ENCODE data around the gene WNK2.

Gene WNK2

GRCh38 chr9:93264338-93265125, 80.6 kb downstream of the WNK2 start:
- DNase-seq (ENCODE audit: low read depth in 1 of 2, low spot score in 1 of 2), result no peak

- DNase-seq (ENCODE audit: low read depth in 1 of 2, low spot score in 1 of 2), result no peak
Measured at GRCh38 chr9:93265301-93265971, 81.5 kb downstream of the WNK2 start.

DNA sequence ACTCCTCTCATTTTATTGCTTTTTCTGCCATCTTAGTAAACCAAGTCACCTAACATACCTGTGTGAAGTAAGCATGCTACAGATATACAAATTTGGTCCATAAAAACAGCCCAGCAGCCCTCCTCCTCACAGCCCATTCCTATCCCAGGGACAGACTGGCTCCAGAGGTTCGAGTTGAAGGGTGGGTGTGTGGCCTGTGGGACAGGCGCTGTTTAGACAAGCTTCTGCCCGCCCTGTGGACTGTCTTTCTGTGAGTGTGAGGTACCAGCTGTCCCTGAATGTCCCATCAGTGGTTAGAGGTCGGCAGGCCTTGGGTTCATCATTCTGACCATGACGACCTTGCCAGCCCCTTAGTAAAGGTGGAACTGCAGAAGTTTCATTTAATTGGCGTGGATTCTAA, 82.0 kb downstream of the WNK2 start:
- DNase-seq (ENCODE audit: low read depth in 1 of 2, low spot score in 1 of 2), result no peak

DNA sequence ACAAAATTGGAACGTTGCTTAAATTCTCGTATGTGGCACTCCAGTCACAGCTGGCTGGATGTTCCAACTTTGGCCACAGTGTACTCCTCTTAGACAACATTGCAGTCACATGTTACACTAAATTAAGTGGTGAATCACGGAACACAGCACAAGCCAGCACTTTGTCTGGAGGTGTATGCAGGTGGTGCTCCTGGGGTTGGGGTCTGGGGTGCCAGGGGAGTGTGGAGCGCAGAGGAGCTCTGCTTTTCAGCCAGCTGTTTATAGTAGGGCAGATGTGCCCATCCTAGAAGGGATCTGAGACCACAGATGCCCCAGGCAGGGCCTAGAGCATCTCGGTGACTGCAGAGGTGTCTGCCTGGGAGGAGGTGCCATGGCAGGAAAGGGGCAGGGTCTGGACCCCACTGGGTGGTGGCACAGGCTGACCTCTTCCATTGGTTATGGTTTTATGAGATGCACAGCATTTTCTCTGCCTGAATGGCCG, 82.6 kb downstream of the WNK2 start:
- DNase-seq (ENCODE audit: low read depth in 1 of 2, low spot score in 1 of 2), result no peak

DNA sequence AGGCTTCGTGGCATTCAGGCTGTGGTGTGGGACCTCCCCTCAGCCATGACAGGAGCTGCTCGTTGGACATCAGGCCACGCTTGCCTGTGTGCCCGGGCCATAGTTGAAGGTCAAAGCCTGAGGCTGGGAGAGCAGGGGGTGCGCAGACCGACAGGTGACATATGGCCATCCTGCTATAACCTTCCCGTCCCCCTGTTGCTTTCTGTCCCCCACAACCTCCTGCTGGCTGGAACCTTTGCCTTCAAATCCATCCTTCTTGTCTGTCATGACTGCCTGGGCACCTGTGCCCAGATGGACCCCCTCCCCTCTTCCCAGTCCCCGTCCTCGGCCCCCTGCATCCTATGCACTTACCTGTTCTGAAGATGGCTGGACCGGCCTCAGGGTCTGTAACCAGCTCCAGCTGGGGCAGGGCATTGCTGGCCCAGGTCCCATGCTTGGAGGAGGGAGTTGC, 83.2 kb downstream of the WNK2 start:
- DNase-seq (ENCODE audit: low read depth in 1 of 2, low spot score in 1 of 2), result no peak

DNA sequence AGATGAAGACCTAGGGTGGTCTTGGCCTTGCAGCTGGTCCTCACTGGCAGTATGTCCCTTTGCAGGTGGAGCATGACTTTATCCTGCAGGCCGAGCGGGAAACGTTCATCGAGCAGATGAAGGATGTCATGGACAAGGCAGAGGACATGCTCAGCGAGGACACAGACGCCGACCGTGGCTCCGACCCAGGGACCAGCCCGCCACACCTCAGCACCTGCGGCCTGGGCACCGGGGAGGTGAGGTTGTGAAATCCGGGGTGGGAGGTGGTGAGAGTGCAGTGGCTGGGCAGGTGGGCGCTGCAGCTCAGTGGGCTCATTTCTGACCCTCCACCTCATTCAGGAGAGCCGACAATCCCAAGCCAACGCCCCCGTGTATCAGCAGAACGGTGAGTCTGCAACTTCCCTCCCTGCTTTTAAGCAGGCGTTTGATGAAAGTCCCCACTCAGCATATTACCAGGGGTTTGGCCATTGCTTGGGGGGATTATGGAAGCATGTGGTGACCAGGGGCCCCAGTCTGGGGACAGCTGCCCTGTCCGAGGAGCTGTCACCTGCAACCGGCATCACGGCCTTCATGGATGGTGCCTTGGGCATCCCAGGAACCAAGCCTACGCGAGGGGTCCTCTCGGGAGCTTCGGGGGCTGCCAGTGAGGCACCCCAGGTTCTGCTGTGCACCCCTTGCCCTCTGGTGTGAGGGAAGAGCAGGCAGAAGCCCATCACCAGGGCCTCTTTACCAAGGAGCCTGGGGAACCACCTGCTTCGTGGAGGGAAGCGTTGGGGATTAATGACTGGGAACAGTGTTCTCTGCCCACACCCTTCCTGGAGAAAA, 84.0 kb downstream of the WNK2 start:
- no peak for DNase-seq (ENCODE audit: low read depth in 1 of 2, low spot score in 1 of 2)

DNA sequence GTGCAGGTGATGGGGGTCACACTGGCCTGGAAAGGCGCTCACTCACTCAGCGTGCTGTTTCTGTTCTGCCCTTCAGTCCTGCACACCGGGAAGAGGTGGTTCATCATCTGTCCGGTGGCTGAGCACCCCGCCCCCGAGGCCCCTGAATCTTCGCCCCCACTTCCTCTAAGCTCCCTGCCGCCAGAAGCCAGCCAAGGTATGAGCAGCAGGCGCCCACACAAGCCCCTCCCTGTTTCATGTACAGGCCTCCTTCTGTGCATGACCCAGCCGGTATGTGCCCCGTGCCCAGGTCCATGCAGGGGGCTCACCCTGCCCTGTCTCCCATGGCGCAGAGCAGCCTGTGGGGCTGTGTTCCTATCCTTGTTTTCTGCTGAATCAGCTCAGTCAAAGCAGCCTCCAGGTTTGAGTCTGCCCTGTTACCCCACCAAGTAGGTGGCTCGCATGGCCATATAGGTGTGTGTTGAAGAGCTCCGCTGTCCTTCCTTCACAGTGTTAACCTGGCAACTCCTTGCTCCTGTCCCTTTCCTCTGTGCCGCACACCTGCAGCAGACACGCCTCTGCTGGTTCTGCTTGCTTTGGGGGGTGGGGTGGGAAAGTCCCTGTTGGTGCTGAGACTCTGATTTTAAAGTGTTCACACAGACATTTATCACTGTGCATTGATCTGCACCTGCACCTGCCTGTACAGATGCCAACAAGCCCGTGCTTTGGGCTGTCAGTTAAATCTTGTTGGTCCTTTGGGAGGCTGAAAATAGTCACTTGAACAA, 84.8 kb downstream of the WNK2 start:
- DNase-seq (ENCODE audit: low read depth in 1 of 2, low spot score in 1 of 2), result no peak

DNA sequence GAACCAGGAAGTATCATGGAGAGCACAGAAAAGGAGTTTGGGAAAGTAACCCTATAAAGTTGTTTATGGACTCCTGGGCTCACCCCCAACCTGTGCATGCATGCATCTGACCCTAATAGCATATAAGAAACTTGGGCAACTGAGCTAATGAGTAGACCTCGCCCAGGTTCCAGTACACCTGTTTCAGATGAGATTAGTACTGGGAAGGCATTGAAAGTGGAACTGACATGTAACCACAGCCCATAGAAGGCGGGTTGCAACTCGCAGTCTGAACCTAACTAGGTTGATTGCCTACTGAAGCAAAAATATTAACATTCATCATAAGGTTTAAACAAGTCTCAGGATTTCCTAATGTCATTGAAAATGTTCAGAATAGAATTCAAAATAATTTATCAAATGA, 87.0 kb downstream of the WNK2 start:
- DNase-seq (ENCODE audit: low read depth in 1 of 2, low spot score in 1 of 2), result no peak

- DNase-seq (ENCODE audit: low read depth in 1 of 2, low spot score in 1 of 2), result no peak
Measured at GRCh38 chr9:93276973-93277372, 93.0 kb downstream of the WNK2 start.

DNA sequence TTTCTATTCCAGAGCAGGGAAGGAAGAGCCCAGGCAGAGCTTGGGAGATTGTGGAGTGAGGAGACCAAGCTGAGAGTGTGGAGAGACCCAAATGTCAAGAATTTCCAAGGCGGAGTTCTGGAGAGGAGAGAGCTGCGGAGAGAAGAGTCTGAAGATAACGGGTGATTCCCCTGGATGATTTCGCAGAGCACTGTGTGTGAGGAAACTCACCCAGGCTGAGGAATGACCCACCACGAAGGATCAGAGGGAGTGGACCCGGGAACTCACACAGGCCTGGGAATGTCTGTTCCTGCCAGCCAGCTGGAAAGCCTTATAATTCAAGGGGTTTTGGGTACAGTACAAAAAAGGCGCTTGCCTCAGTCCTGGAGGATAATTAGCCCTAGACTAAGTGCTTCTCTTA, 94.2 kb downstream of the WNK2 start:
- no peak for DNase-seq (ENCODE audit: low read depth in 1 of 2, low spot score in 1 of 2)

DNA sequence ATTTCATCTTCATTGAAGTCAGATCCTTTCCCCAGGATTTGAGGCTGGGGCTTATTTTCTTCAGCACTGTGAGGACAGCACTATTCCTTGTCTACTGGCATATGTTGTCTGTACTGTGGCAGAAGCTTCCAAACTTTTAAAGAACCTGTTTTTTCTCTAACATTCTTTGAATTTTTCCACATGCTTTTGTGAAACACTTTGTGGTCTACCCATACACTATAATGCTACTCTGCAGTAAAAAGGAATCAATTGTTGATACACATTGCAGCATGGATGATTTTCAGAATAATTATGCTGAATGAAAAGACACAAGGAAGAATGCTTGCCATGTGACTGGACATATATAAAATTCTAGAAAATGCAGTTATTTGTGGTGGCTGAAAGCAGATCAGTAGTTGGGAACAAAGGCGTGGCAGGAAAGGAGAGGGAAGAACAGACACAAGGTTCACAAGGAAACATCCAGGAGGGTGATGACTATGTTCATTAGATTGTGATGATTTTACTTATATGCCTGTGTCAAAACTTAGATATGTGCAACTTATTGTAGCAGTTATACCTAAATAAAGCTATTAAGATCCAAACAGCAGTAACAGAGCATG, 96.8 kb downstream of the WNK2 start:
- no peak for DNase-seq (ENCODE audit: low read depth in 1 of 2, low spot score in 1 of 2)

- DNase-seq (ENCODE audit: low read depth in 1 of 2, low spot score in 1 of 2), result no peak
Measured at GRCh38 chr9:93286252-93287188, 102.6 kb downstream of the WNK2 start.

- no peak for DNase-seq (ENCODE audit: low read depth in 1 of 2, low spot score in 1 of 2)
Measured at GRCh38 chr9:93287189-93287552, 103.2 kb downstream of the WNK2 start.

DNA sequence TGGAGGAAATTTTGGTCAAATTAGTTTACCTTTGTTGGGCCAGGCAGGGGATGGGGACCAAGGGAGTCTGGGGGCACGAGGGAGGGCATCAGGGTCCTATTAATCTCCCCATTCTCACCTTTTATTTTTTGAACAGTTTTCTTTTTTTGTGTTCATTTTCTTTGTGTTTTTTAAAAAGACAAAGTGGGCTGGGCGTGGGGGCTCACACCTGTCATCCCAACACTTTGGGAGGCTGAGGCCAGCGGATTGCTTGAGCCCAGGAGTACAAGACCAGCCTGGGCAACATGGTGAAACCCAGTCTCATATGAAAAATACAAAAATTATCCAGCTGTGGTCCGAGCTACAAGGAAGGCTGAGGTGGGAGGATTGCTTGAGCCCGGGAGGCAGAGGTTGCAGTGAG, 103.7 kb downstream of the WNK2 start:
- no peak for DNase-seq (ENCODE audit: low read depth in 1 of 2, low spot score in 1 of 2)

DNA sequence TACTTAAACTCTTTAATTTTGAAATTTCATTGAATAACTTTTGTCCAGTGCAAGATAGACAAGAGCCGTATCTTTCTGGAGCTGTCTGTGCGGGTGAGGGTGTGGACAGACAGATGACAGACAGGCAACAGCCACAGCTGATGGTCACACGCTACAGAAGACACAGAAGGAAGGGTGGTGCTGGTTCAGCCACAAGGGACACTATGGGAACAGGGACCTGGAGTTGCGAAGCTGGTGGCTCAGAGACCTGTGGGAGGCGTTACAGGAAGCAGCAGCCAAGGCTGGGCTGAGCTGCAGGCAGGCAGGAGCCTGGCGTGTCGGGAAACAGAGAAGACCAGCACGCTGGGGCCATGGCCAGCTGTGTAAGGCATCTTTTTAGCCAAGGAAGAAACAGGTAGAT, 104.4 kb downstream of the WNK2 start:
- no peak for DNase-seq (ENCODE audit: low read depth in 1 of 2, low spot score in 1 of 2)

GRCh38 chr9:93288891-93289883, 105.2 kb downstream of the WNK2 start:
- DNase-seq (ENCODE audit: low read depth in 1 of 2, low spot score in 1 of 2), result no peak

- DNase-seq (ENCODE audit: low read depth in 1 of 2, low spot score in 1 of 2), result no peak
Measured at GRCh38 chr9:93290495-93291434, 106.8 kb downstream of the WNK2 start.

Measured in activated T-helper 1 cell treated with anti-CD3 and anti-CD28 coated beads, Interleukin-2, amount 50 U/mL, for 16 hours (primary cell).